Epithelial cell of proximal tubule (primary cell): ENCODE results near the gene CRACDL. TPM values are rescaled to one million over a fixed set of nuclear protein-coding genes. Genes with fewer than 3 reads are reported as not detected.

Experiments used
- DNase-seq: peaks from one replicate; pipeline ENCODE4 v3.0.0-alpha.2; 2011; ENCODE audit warnings: low read depth
- H3K4me3 ChIP-seq: 2 replicates; pipeline ENCODE4 v1.5.1; 2011; ENCODE audit warnings: low read depth, mild to moderate bottlenecking, low read length
- total RNA-seq: library from RNA; depleted of rRNA; stranded (reverse); fragments of >200 nt; gene quantifications from 2 replicates; pipeline ENCODE4 v1.2.3, GENCODE V29; 2015
- TF ChIP-seq, protein P1 (sequence below): conservative IDR thresholded peaks from 2 replicates; pipeline ENCODE4 v1.5.1; 2012; ENCODE audit warnings: low read depth, mild to moderate bottlenecking, low read length

The CRACDL gene
- total RNA-seq, 1 donor from 2014 or later, result 1.0 TPM

GRCh38 chr2:98811766-98812165 is 124.3 kb downstream of the CRACDL start:
- no peak overlapping the region for H3K4me3 ChIP-seq
- TF ChIP-seq, protein P1, sequence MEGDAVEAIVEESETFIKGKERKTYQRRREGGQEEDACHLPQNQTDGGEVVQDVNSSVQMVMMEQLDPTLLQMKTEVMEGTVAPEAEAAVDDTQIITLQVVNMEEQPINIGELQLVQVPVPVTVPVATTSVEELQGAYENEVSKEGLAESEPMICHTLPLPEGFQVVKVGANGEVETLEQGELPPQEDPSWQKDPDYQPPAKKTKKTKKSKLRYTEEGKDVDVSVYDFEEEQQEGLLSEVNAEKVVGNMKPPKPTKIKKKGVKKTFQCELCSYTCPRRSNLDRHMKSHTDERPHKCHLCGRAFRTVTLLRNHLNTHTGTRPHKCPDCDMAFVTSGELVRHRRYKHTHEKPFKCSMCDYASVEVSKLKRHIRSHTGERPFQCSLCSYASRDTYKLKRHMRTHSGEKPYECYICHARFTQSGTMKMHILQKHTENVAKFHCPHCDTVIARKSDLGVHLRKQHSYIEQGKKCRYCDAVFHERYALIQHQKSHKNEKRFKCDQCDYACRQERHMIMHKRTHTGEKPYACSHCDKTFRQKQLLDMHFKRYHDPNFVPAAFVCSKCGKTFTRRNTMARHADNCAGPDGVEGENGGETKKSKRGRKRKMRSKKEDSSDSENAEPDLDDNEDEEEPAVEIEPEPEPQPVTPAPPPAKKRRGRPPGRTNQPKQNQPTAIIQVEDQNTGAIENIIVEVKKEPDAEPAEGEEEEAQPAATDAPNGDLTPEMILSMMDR, result no peak
- no peak for DNase-seq

- H3K4me3 ChIP-seq, result no peak overlapping the region
- TF ChIP-seq, protein P1, result no peak
- no peak for DNase-seq
Measured at GRCh38 chr2:98810588-98810928, 125.5 kb downstream of the CRACDL start.

DNA sequence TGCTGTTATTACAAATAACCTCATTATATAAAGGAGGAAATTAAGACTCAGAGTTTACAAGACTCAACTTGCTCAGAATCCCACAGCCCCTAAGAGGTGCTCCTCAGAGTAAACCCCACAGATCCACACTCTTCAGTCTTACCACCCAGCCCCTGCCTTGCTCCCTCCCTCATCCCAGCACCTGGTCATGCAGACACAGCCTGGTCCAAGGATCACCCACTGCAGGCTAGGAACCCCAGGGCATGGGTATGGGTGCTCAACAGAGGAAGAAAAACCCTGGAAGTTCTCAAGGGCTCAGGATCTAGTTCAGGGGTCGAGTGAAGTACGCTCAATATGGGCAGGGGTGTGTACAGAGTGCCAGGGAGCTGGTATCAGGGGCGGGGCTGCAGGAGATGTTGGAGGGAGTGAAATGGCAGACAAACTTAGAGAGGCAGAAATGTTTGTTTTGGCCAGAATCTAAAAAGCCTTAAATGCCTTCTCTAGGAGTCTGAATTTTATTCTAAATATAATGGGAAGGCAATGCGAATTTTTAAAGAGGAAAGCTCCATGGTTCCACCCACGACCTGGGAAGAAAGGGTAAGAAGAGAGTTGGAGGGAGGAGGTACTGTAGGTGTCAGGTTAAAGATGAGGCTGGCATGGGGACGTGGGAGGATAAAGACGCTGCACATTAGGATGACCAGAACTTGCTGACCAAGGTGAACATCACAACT is 126.0 kb downstream of the CRACDL start:
- H3K4me3 ChIP-seq, result no peak overlapping the region
- DNase-seq, result no peak
- TF ChIP-seq, protein P1, result no peak

- no peak for DNase-seq
- no peak overlapping the region for H3K4me3 ChIP-seq
- TF ChIP-seq, protein P1, result no peak
Measured at GRCh38 chr2:98809116-98809515, 126.9 kb downstream of the CRACDL start.

GRCh38 chr2:98808546-98808945 is 127.5 kb downstream of the CRACDL start:
- TF ChIP-seq, protein P1, result no peak
- no peak for DNase-seq
- no peak overlapping the region for H3K4me3 ChIP-seq

DNA sequence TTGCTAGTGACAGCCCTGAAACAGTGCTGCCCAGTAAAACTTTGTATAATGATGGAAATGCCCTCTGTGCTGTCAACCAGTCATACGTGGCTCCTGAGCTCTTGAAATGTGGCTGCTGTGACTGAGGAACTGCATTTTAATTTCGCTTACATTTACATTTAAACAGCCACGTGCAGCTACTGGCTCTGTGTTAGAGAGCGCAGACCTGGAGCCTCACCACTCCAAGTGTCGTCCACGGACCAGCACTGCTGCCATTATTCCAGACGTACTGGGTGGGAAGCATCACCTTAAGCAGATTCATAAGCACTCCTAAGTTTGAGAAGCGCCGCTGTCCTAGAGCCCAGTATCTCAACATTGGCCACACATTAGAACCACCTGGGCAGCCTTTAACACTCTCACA is 128.1 kb downstream of the CRACDL start:
- TF ChIP-seq, protein P1, result no peak
- no peak for DNase-seq
- no peak overlapping the region for H3K4me3 ChIP-seq

DNA sequence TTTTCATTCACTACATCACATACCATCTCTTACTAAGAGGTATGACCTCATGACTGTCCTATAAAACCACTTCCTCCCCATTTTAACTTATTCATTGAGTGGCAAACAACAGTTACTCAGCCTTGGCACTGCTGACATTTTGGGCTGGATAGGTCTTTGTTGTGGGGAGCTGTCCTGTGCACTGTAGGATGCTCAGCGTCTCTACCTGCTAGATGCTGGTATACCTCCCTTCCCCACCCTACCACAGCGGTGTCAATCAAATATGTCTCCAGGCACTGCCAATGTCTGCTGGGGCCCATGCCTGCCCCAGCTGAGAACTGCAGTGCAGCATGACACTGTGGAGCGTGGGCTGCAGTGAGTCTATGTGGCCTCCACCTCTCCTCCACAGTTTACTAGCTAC is 128.8 kb downstream of the CRACDL start:
- no peak overlapping the region for H3K4me3 ChIP-seq
- DNase-seq, result no peak
- TF ChIP-seq, protein P1, result no peak
